GM12872 (cell line): Measurements from ENCODE around the gene SORCS2.

Experiments used
- TF ChIP-seq, protein P1 (sequence below): IDR thresholded peaks from 3 replicates; pipeline ENCODE4 v1.5.1; 2011; ENCODE audit warnings: low read depth, mild to moderate bottlenecking, low read length, moderate library complexity; ENCODE audit not compliant: insufficient read depth

SORCS2 gene

DNA sequence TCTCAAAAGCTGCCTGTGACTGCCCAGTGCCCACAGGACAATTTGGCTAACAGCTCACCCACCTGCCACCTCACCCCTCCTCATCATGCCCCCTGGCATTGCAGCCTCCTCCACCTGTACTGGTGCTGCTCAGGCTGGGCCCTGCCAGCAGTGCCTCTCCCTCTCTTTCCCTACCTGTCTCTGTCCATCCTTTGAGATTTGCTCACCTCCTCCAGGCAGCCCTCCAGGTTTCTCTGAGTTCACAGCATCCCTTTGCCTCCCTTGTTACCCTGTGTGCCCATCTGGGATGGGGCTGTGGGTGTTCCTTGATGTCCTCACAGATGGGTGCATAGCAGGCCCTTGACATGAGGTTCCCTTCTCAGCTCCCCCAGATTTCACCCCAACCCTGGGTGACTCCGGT is 522.4 kb downstream of the SORCS2 start:
- TF ChIP-seq, protein P1, sequence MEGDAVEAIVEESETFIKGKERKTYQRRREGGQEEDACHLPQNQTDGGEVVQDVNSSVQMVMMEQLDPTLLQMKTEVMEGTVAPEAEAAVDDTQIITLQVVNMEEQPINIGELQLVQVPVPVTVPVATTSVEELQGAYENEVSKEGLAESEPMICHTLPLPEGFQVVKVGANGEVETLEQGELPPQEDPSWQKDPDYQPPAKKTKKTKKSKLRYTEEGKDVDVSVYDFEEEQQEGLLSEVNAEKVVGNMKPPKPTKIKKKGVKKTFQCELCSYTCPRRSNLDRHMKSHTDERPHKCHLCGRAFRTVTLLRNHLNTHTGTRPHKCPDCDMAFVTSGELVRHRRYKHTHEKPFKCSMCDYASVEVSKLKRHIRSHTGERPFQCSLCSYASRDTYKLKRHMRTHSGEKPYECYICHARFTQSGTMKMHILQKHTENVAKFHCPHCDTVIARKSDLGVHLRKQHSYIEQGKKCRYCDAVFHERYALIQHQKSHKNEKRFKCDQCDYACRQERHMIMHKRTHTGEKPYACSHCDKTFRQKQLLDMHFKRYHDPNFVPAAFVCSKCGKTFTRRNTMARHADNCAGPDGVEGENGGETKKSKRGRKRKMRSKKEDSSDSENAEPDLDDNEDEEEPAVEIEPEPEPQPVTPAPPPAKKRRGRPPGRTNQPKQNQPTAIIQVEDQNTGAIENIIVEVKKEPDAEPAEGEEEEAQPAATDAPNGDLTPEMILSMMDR: no peak

DNA sequence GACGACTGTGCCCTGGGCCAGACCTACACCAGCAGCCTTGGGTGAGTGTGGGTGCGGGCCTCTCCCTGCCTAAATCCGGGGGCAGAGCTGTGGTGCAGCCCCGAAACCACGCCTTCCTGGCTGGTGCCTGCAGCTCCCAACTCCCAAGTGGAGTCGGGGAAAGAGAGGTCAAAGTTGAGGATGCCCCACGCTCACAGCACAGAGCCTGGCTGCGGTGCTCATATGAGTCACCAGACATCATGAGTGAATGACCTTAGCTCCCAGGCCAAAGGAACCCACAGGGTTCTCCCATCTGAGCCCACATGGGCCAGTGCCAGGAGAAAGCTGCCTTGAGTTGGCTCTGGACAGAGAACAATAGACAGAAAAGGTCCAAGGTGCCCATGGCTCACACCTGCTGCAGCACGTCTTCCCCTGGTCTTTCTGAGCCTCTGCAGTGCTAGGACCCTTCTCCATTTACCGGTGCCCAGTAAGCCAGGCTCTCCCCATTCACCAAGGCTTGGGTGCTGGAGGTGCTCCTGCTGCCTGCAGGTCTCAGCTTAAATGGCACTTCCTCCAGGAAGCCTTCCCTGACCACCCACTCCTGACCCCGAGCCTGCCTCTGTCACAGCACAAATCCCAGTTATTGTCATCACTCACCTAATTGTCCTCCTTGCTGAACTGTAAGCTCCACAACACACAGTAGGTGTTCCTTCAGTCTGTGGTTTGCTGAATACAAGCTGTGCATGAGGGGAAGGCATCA is 523.1 kb downstream of the SORCS2 start:
- TF ChIP-seq, protein P1: no peak

DNA sequence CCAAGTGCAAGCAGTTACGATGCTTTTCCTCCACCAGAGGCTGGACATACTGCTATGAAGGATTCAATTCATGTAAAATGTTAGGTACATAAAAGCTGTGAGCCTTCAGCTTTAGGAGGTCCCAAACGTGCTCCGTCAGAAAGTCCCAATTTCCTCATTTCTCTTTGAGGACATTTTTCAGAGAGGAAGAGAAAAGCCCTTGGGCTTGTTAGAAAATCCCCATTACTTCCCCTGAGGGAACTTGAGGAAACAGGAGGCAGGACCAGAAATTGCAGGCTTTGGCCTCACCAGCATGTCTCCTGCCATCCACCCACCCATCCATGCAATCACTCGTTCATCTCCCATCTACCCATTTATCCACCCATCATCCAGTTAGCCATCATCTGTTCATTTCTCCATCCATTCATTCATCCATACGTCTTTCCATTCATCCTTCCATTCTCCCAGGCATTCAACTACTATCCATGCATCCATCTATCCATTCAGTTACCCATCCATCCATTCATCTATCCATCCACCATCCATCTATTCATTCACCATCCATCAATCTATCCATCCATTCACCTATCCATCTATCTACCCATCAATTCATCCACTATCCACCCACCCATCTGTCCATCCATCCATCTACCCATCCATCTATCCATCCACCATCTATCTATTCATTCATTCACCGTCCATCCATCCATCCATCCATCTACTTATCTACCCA is 523.8 kb downstream of the SORCS2 start:
- TF ChIP-seq, protein P1: no peak

GRCh38 chr4:7717161-7717560 is 524.8 kb downstream of the SORCS2 start:
- TF ChIP-seq, protein P1: no peak

- TF ChIP-seq, protein P1: no peak
Observed at GRCh38 chr4:7717946-7718490, 525.7 kb downstream of the SORCS2 start.

DNA sequence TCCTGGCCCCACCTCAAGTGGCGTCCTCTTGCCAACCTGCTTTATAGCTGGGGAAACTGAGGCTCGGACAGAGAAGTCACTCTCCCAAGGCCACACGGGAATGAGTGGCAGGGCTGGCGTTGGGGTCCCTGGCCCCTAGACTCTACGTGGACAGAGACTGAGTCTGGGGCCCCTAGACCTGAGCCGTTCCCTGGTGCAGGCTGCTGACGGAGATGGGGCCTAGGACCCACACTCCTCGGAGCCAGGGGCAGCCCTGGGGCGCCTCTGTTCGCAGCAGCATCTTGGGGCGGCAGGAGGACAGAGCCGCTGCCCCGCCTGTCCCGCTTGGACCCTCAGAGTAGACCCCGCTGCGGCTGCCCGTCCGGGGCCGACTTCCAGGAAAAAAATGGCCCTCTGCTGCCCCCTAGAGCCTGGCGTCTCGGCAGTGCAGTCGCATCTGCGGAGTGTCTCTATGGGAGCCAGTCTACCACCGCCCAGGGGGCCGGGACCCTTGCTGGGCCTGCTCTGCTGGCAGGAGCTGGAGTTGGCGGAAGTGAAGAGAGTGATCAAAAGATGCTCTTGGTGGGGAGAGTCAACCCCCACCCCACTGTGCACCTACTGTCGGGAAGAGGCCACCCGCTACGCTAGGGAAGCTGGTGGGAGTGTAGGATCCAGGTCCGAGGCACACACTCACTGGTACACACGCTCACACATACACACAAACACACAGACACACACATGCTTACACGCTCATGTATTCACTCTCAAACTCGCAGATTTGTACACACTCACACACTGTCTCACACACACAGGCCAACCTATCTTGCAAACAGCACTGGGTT is 527.2 kb downstream of the SORCS2 start:
- TF ChIP-seq, protein P1: peak; percentile 76
